ENCODE measurements around the gene ASCL5. TPM values are rescaled to one million over a fixed set of nuclear protein-coding genes. Genes with fewer than 3 reads are reported as not detected.

Gene ASCL5
- total RNA-seq, 1 experiment from 2014 or later, result not detected

- Histone ChIP-seq H3K9me3 (ENCODE audit: low read depth, low read length, poor library complexity, severe bottlenecking) (no peaks in the 10 kb centered on the region), H3K36me3 (ENCODE audit: insufficient read depth, low read length, poor library complexity, severe bottlenecking) (no peaks in the 10 kb centered on the region), H3K27me3 (replicated peaks; ENCODE audit: insufficient read depth, low read depth, low read length, poor library complexity) (no peaks in the 10 kb centered on the region), H3K4me1 (ENCODE audit: insufficient read depth, low read length, poor library complexity, severe bottlenecking) (no peaks in the 10 kb centered on the region), H3K4me3 (ENCODE audit: low read depth, low read length, poor library complexity, severe bottlenecking) (no peak overlapping the region), H3K27ac (ENCODE audit: low read depth, low read length, poor library complexity, severe bottlenecking) (no peak overlapping the region)
- CTCF ChIA-PET, result no interaction called here
- no peak for DNase-seq (ENCODE audit: low spot score)
- intact Hi-C loops (cut with micrococcal nuclease; ENCODE audit: unreplicated experiment), result no loop called here
- no TSS peak for BruUV-seq (replicated peaks)
- POLR2A ChIA-PET (ENCODE audit: low non-redundant PET), result no interaction called here
- TF ChIP-seq EZH2 (IDR thresholded peaks at IDR 0.05; ENCODE audit: borderline replicate concordance, low read depth, low read length, poor library complexity, severe bottlenecking) (no peak), CTCF (conservative IDR thresholded peaks at IDR 0.05; ENCODE audit: low read depth, low read length) (no peak)
Observed at GRCh38 chr1:201095581-201095980, 31.4 kb downstream of the ASCL5 start.

- ChIA-PET CTCF (no interaction called here), POLR2A (ENCODE audit: low non-redundant PET) (no interaction called here)
- intact Hi-C loops (cut with micrococcal nuclease; ENCODE audit: unreplicated experiment), result no loop called here
- H3K27ac ChIP-seq (ENCODE audit: low read depth, low read length, poor library complexity, severe bottlenecking), result no peak overlapping the region
- H3K9me3 ChIP-seq (ENCODE audit: low read depth, low read length, poor library complexity, severe bottlenecking), result no peaks in the 10 kb centered on the region
- H3K27me3 ChIP-seq (replicated peaks; ENCODE audit: insufficient read depth, low read depth, low read length, poor library complexity), result no peaks in the 10 kb centered on the region
- BruUV-seq (replicated peaks), result no TSS peak
- no peak for DNase-seq (ENCODE audit: low spot score)
- TF ChIP-seq CTCF (conservative IDR thresholded peaks at IDR 0.05; ENCODE audit: low read depth, low read length) (no peak), EZH2 (IDR thresholded peaks at IDR 0.05; ENCODE audit: borderline replicate concordance, low read depth, low read length, poor library complexity, severe bottlenecking) (no peak)
- H3K4me3 ChIP-seq (ENCODE audit: low read depth, low read length, poor library complexity, severe bottlenecking), result no peak overlapping the region
- H3K36me3 ChIP-seq (ENCODE audit: insufficient read depth, low read length, poor library complexity, severe bottlenecking), result no peaks in the 10 kb centered on the region
- no peaks in the 10 kb centered on the region for H3K4me1 ChIP-seq (ENCODE audit: insufficient read depth, low read length, poor library complexity, severe bottlenecking)
Observed at GRCh38 chr1:201094832-201095231, 32.2 kb downstream of the ASCL5 start.

- no peaks in the 10 kb centered on the region for H3K9me3 ChIP-seq (ENCODE audit: low read depth, low read length, poor library complexity, severe bottlenecking)
- H3K27me3 ChIP-seq (replicated peaks; ENCODE audit: insufficient read depth, low read depth, low read length, poor library complexity), result no peaks in the 10 kb centered on the region
- H3K4me3 ChIP-seq (ENCODE audit: low read depth, low read length, poor library complexity, severe bottlenecking), result no peak overlapping the region
- intact Hi-C loops (cut with micrococcal nuclease; ENCODE audit: unreplicated experiment), result no loop called here
- no peak for DNase-seq (ENCODE audit: low spot score)
- no TSS peak for BruUV-seq (replicated peaks)
- no peak for TF ChIP-seq CTCF (conservative IDR thresholded peaks at IDR 0.05; ENCODE audit: low read depth, low read length)
- TF ChIP-seq EZH2 (IDR thresholded peaks at IDR 0.05; ENCODE audit: borderline replicate concordance, low read depth, low read length, poor library complexity, severe bottlenecking), result no peak
- no peak overlapping the region for H3K27ac ChIP-seq (ENCODE audit: low read depth, low read length, poor library complexity, severe bottlenecking)
- no peaks in the 10 kb centered on the region for H3K36me3 ChIP-seq (ENCODE audit: insufficient read depth, low read length, poor library complexity, severe bottlenecking)
- ChIA-PET POLR2A (ENCODE audit: low non-redundant PET) (no interaction called here), CTCF (no interaction called here)
- H3K4me1 ChIP-seq (ENCODE audit: insufficient read depth, low read length, poor library complexity, severe bottlenecking), result no peaks in the 10 kb centered on the region
Observed at GRCh38 chr1:201093962-201094361, 33.0 kb downstream of the ASCL5 start.
